ENCODE data around the gene PLA2G15. TPM values are rescaled to one million over a fixed set of nuclear protein-coding genes. Genes with fewer than 3 reads are reported as not detected.
A peak's percentile ranks its signal among the peaks of the same experiment; 100 is the strongest.

PLA2G15 gene, protein sequence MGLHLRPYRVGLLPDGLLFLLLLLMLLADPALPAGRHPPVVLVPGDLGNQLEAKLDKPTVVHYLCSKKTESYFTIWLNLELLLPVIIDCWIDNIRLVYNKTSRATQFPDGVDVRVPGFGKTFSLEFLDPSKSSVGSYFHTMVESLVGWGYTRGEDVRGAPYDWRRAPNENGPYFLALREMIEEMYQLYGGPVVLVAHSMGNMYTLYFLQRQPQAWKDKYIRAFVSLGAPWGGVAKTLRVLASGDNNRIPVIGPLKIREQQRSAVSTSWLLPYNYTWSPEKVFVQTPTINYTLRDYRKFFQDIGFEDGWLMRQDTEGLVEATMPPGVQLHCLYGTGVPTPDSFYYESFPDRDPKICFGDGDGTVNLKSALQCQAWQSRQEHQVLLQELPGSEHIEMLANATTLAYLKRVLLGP
- total RNA-seq = 1 to 10 TPM; 8.6 to 9.4 TPM

DNA sequence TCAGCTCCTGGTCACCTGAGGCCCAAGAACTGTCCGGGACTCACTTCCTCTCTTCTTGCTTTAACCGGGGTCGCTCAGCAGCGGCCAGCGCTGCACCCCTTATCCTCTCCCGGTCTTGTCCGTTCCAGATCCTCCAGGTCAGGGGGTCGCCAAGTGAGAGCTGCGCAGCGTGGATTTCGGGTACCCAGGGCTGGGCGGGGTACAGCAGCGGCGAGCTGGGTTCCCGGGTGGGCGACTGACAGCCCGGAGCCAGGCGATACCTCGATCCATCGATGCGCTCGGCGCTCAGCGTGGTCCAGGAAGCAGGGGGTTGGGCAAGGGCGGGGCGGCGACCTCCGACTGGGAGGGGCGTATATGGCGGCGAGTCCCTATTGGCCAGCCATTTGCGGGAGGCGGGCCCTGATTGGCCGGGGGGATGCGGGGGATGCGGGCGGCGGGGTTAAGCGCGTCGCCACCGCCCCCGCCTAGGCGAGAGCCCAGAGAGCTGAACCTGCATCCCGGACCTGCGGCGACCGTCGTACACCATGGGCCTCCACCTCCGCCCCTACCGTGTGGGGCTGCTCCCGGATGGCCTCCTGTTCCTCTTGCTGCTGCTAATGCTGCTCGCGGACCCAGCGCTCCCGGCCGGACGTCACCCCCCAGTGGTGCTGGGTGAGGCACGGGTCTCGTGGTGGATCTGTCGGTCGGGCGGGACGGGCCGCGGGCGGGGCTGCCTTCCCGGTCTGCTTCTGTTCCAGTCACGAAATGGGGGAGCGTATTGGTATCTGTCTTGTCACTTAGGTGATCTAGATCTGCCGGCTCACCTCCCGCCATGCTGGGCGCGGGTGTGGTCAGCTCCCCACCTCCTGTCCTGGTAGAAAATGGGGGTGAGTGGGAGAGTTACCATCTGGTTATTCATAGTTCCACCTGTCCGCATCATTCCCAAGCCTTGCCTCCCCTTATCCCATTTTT, at the start of gene PLA2G15:
Gene PLA2G15 (plus strand): TSS at position 471 of the 951 bp plus-strand sequence. CDS start 54 bp downstream, at position 525.
- POLR2A ChIA-PET = interaction anchor here (0.5 to 2.8 kb wide), 5 partner anchors 9 to 228 kb away, joined by 3 to 8 read pairs (median 3); partner anchors contain the start of genes PRMT7, SLC7A6 and SLC7A6OS
- no peaks in the 10 kb centered on the region for H3K27me3 Mint-ChIP-seq (ENCODE audit: low read depth)
- H3K27ac Mint-ChIP-seq = peak within 1 kb of the TSS; percentile 78

DNA sequence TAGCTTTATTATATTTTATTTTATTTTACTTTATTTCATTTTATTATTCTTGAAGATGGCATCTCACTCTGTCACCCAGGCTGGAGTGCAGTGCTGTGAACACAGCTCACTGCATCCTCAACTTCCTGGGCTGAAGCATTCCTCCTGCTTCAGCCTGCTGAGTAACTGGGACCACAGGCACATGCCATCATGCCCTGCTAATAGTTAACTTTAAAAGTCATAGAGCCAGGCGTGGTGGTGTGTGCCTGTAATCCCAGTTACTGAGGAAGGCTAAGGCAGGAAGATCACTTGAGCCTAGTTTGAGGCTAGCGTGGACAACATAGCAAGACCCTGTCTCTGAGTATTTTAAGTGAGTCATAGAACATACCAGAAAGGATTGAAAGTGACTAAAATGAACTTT, 47.9 kb upstream of the PLA2G15 start:
- POLR2A ChIA-PET = no interaction called here
- no peak for ATAC-seq

More for the DNA sequence above, at the start of gene PLA2G15:
- ATAC-seq (peak; percentile 97), DNase-seq (peak; percentile 97)
- Mint-ChIP-seq H3K4me3 (peak within 1 kb of the TSS; percentile 95), H3K36me3 (ENCODE audit: low read depth) (peaks cover 4% of the 10 kb centered on the region), H3K9me3 (ENCODE audit: insufficient read depth) (no peaks in the 10 kb centered on the region), H3K4me1 (ENCODE audit: low read depth) (peaks cover 27% of the 10 kb centered on the region)
- CTCF ChIA-PET = interaction anchor here (1.0 to 5.0 kb wide), 5 partner anchors 18 to 110 kb away, joined by 3 to 48 read pairs (median 6); partner anchors contain the start of genes PRMT7, SLC7A6 and SLC7A6OS

DNA sequence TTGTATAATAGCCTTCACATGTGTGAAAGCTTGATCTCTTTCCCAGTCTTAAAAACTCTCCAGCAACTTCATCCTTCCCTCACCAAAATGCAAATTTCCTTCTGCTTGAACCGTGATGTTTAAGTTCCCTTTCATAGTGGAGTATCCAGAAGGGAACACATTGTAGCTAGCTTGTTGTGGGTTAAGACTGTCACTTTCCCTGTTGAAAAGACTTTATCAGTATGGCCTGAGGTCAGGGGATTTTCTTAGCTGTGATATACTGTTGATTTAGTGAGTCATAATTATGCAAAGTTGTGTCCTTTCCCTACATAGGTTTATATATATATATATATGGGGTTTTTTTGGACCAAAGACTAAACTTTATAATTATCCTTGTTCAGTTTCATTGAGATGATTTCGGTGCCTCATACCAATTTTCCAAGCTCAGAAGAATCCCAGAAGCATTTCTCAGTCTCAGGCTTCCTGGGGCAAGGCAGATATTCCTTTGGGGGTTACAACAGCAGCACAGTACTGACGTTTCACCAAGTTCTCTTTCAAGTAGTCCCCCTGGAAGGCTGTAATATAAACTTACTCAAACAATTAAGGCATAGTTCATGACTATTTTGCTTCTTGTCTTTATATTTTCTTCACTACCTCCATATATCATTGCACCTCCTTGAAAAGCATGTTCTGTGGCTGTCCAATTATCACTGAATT, 44.9 kb upstream of the PLA2G15 start:
- H3K27me3 Mint-ChIP-seq (ENCODE audit: low read depth) = no peaks in the 10 kb centered on the region
- DNase-seq (no peak), ATAC-seq (no peak)
- H3K4me1 Mint-ChIP-seq (ENCODE audit: low read depth) = peaks cover 3% of the 10 kb centered on the region
- H3K27ac Mint-ChIP-seq = no peak overlapping the region
- H3K36me3 Mint-ChIP-seq (ENCODE audit: low read depth) = peaks cover 22% of the 10 kb centered on the region
- POLR2A ChIA-PET = interaction anchor here (0.6 kb wide), 1 partner anchor 172 kb away, joined by 3 read pairs; no protein-coding TSS in a partner anchor
- no peak overlapping the region for H3K4me3 Mint-ChIP-seq
- H3K9me3 Mint-ChIP-seq (ENCODE audit: insufficient read depth) = no peaks in the 10 kb centered on the region
- CTCF ChIA-PET = interaction anchor here (1.5 to 2.1 kb wide), 5 partner anchors 28 to 129 kb away, joined by 4 to 13 read pairs (median 4); no protein-coding TSS in a partner anchor

More for the DNA sequence above, 47.9 kb upstream of the PLA2G15 start:
- no peak overlapping the region for H3K27ac Mint-ChIP-seq
- peaks cover 33% of the 10 kb centered on the region for H3K36me3 Mint-ChIP-seq (ENCODE audit: low read depth)
- CTCF ChIA-PET = interaction anchor here (0.6 to 1.7 kb wide), 3 partner anchors 12 to 104 kb away, joined by 3 to 9 read pairs (median 3); no protein-coding TSS in a partner anchor
- no peaks in the 10 kb centered on the region for H3K9me3 Mint-ChIP-seq (ENCODE audit: insufficient read depth)
- no peaks in the 10 kb centered on the region for H3K4me1 Mint-ChIP-seq (ENCODE audit: low read depth)
- H3K27me3 Mint-ChIP-seq (ENCODE audit: low read depth) = no peaks in the 10 kb centered on the region
- DNase-seq = no peak
- no peak overlapping the region for H3K4me3 Mint-ChIP-seq

DNA sequence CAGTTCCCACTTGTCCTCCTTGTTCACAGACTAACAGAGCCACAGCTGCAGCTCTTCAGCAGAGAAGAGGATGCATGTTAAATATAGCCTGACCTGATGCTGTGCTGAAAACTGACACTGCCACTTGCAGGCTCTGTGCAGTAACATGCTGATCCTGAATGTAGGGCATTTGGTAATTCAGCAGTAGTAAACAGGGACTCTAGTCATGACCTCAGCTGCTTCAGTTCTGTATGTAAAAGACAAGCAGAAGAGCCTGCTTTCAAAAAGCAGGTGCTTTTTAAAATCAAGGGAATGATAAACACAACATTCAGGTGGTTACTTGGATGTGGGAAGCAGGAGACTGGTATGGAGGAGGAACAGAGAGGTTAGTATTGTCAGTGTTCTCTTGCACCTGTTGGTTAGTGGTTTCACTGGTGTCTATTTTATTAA, 43.1 kb upstream of the PLA2G15 start:
- CTCF ChIA-PET = no interaction called here
- POLR2A ChIA-PET = no interaction called here
- DNase-seq = no peak
- Mint-ChIP-seq H3K9me3 (ENCODE audit: insufficient read depth) (no peaks in the 10 kb centered on the region), H3K27me3 (ENCODE audit: low read depth) (no peaks in the 10 kb centered on the region), H3K4me1 (ENCODE audit: low read depth) (peaks cover 3% of the 10 kb centered on the region), H3K4me3 (no peak overlapping the region), H3K36me3 (ENCODE audit: low read depth) (peaks cover 26% of the 10 kb centered on the region), H3K27ac (peak overlapping the region; percentile 55)
- no peak for ATAC-seq

DNA sequence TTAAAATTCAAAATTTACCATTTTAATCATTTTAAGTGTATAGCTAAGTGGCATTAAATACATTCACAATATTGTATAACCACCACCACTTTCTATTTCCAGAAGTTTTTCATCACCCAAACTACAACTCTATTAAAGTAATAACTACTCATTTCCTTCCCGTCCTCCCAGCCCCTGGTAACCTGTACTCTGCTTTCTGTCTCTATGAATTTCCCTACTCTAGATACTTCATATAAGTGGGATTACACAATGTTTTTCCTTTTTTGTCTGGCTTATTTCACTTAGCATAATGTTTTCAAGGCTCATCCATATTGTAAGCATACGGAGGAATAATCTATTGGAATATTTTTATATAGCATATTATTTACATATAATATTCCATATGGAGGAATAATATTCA, 38.9 kb upstream of the PLA2G15 start:
- no peak for ATAC-seq
- POLR2A ChIA-PET = no interaction called here
- DNase-seq = no peak
- H3K27me3 Mint-ChIP-seq (ENCODE audit: low read depth) = no peaks in the 10 kb centered on the region
- CTCF ChIA-PET = interaction anchor here (0.6 to 1.2 kb wide), 3 partner anchors 84 to 115 kb away, joined by 3 read pairs; no protein-coding TSS in a partner anchor
- H3K27ac Mint-ChIP-seq = no peak overlapping the region
- peaks cover 28% of the 10 kb centered on the region for H3K4me1 Mint-ChIP-seq (ENCODE audit: low read depth)
- peaks cover 45% of the 10 kb centered on the region for H3K36me3 Mint-ChIP-seq (ENCODE audit: low read depth)
- H3K9me3 Mint-ChIP-seq (ENCODE audit: insufficient read depth) = no peaks in the 10 kb centered on the region
- no peak overlapping the region for H3K4me3 Mint-ChIP-seq

DNA sequence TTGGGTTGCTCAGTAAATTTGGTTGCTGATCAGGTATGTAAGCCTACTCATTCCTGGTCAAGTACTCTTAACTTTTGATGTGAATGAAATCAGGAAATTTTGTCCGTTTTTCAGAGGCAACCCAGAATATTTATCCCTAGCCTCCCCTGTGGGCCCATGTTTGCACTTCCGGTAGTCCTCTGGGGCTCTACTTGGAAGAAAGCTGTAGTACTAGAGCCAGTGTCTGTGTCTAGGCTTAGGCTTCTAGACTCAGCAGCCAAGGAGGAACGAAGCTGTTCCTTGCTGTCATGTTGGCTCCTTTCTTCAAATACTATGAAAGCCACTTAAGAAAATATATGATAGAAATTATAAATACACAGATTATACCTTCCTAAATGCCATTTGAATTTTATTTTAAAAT, 30.4 kb upstream of the PLA2G15 start:
- ChIA-PET POLR2A (no interaction called here), CTCF (interaction anchor here (0.8 kb wide), 1 partner anchor 13 kb away, joined by 3 read pairs; no protein-coding TSS in a partner anchor)
- Mint-ChIP-seq H3K36me3 (ENCODE audit: low read depth) (peaks cover 55% of the 10 kb centered on the region), H3K4me3 (no peak overlapping the region), H3K4me1 (ENCODE audit: low read depth) (peaks cover 34% of the 10 kb centered on the region), H3K27me3 (ENCODE audit: low read depth) (no peaks in the 10 kb centered on the region), H3K9me3 (ENCODE audit: insufficient read depth) (no peaks in the 10 kb centered on the region), H3K27ac (no peak overlapping the region)
- DNase-seq (no peak), ATAC-seq (no peak)

DNA sequence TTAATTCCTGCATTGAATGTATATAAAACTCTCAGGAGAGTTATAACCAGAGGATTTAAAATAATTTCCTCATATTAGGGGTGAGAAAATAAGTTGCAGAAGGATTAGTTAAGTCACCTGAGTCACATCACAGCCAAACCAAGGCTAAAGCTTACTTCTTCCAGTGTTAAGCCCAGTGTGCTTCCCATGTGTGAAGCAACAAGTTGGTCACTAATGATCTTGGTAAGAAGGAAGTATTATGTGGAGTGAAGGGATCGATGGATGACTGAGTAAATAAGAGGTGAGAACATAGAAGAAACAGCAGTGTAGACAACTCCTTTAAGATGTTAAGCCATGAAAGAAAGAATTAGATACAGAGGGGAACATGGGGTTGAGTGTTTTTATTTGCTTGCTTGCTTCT, 29.9 kb upstream of the PLA2G15 start:
- ATAC-seq = no peak
- Mint-ChIP-seq H3K4me3 (no peak overlapping the region), H3K9me3 (ENCODE audit: insufficient read depth) (no peaks in the 10 kb centered on the region), H3K27ac (peak overlapping the region; percentile 13), H3K4me1 (ENCODE audit: low read depth) (peaks cover 29% of the 10 kb centered on the region), H3K27me3 (ENCODE audit: low read depth) (no peaks in the 10 kb centered on the region), H3K36me3 (ENCODE audit: low read depth) (peaks cover 59% of the 10 kb centered on the region)
- no peak for DNase-seq
- ChIA-PET POLR2A (no interaction called here), CTCF (interaction anchor here (0.8 kb wide), 1 partner anchor 13 kb away, joined by 3 read pairs; no protein-coding TSS in a partner anchor)

DNA sequence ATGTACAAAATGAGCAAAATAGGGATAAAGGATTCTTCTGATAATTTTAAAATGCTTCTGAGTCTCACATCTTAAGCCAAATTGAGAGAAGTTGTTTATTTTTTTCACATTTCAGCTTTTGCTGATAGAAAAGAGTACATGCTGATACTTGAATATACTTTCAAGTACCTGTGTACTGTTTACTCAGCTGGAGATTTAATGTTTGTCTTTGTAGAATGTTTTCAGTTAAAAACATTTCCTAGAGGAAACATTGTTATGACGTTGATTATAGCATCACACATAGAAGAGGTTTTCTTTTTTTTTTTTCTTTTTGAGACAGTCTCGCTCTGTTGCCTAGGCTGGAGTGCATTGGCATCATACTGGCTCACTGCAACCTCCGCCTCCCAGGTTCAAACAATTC, 28.9 kb upstream of the PLA2G15 start:
- H3K27ac Mint-ChIP-seq = peak overlapping the region; percentile 58
- H3K27me3 Mint-ChIP-seq (ENCODE audit: low read depth) = no peaks in the 10 kb centered on the region
- peaks cover 20% of the 10 kb centered on the region for H3K4me1 Mint-ChIP-seq (ENCODE audit: low read depth)
- H3K36me3 Mint-ChIP-seq (ENCODE audit: low read depth) = peaks cover 57% of the 10 kb centered on the region
- POLR2A ChIA-PET = no interaction called here
- H3K9me3 Mint-ChIP-seq (ENCODE audit: insufficient read depth) = no peaks in the 10 kb centered on the region
- CTCF ChIA-PET = interaction anchor here (1.1 to 2.0 kb wide), 4 partner anchors 11 to 400 kb away, joined by 3 to 9 read pairs (median 5); no protein-coding TSS in a partner anchor
- H3K4me3 Mint-ChIP-seq = no peak overlapping the region
- ATAC-seq (no peak), DNase-seq (no peak)

DNA sequence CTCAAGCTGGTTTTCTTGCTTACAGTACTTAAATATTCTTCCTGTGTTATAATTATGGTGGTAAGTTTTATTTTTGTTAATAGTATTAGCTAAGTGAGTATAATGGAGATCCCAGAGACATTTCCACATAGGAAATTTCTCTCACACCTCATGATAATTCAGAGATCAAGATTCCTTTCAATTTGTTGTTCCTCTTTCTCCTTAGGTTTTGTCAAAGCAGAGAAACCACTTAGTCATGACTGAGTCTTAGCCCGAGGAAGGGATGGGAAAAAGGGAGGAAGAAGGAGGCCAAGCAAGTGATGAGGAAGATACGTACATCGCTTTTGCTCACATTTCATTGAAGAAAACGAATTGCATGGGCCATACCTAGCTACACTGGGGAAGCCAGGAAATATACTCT, 27.7 kb upstream of the PLA2G15 start:
- ChIA-PET CTCF (interaction anchor here (0.5 to 2.0 kb wide), 8 partner anchors 10 to 401 kb away, joined by 3 to 9 read pairs (median 3); no protein-coding TSS in a partner anchor), POLR2A (no interaction called here)
- DNase-seq (no peak), ATAC-seq (no peak)
- Mint-ChIP-seq H3K4me3 (no peak overlapping the region), H3K36me3 (ENCODE audit: low read depth) (peaks cover 54% of the 10 kb centered on the region), H3K9me3 (ENCODE audit: insufficient read depth) (no peaks in the 10 kb centered on the region), H3K4me1 (ENCODE audit: low read depth) (peaks cover 9% of the 10 kb centered on the region), H3K27me3 (ENCODE audit: low read depth) (no peaks in the 10 kb centered on the region), H3K27ac (peak overlapping the region; percentile 76)

DNA sequence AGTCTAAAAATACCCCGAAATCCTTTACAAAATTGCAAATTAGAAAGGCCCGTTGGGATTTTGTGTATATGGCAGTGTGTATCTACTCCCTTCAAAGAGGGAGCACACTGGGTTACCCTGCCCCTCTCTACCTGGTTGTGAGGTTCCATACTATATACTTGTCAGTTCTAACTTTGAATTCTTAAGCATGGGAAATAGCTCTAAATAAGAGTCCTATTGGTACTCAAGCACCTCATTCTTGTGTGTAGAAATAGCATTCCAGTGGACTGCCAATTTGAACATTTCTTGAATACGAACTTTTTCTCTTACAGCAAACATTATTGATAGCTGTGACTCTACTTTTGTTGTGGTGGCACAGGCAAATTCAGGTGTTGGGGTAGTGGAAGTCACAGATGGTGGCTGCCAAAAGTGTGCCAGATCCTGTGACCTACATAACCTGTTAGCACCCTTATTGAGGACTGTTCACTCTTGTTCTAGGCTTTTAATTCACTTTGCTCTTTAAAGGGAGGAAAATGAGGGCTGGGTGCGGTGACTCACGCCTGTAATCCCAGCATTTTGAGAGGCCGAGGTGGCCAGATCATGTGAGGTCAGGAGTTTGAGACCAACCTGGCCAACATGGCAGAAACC, 25.3 kb upstream of the PLA2G15 start:
- no peaks in the 10 kb centered on the region for H3K27me3 Mint-ChIP-seq (ENCODE audit: low read depth)
- H3K4me1 Mint-ChIP-seq (ENCODE audit: low read depth) = peaks cover 8% of the 10 kb centered on the region
- CTCF ChIA-PET = interaction anchor here (0.6 to 0.8 kb wide), 3 partner anchors 9 to 15 kb away, joined by 3 read pairs; no protein-coding TSS in a partner anchor
- no peaks in the 10 kb centered on the region for H3K9me3 Mint-ChIP-seq (ENCODE audit: insufficient read depth)
- peaks cover 51% of the 10 kb centered on the region for H3K36me3 Mint-ChIP-seq (ENCODE audit: low read depth)
- POLR2A ChIA-PET = interaction anchor here (0.7 kb wide), 1 partner anchor 9 kb away, joined by 3 read pairs; no protein-coding TSS in a partner anchor
- peak overlapping the region; percentile 46 for H3K27ac Mint-ChIP-seq
- H3K4me3 Mint-ChIP-seq = no peak overlapping the region
- DNase-seq (no peak), ATAC-seq (no peak)
